Epithelial cell of esophagus (primary cell): ENCODE measurements around the gene TMEM30B.

Experiments
- DNase-seq: peaks from one replicate; pipeline ENCODE4 v3.0.0; 2010; ENCODE audit warnings: low read depth
- H3K4me3 ChIP-seq: 2 replicates; pipeline ENCODE4 v1.5.1; 2011; ENCODE audit warnings: mild to moderate bottlenecking, low read length, control low read depth
- TF ChIP-seq, protein P1 (sequence below): IDR thresholded peaks from 2 replicates; pipeline ENCODE4 v1.5.1; 2011; ENCODE audit warnings: low read depth, mild to moderate bottlenecking, low read length, control low read depth, inconsistent platforms; ENCODE audit not compliant: insufficient read depth; ENCODE audit errors: missing control alignments

TMEM30B gene

DNA sequence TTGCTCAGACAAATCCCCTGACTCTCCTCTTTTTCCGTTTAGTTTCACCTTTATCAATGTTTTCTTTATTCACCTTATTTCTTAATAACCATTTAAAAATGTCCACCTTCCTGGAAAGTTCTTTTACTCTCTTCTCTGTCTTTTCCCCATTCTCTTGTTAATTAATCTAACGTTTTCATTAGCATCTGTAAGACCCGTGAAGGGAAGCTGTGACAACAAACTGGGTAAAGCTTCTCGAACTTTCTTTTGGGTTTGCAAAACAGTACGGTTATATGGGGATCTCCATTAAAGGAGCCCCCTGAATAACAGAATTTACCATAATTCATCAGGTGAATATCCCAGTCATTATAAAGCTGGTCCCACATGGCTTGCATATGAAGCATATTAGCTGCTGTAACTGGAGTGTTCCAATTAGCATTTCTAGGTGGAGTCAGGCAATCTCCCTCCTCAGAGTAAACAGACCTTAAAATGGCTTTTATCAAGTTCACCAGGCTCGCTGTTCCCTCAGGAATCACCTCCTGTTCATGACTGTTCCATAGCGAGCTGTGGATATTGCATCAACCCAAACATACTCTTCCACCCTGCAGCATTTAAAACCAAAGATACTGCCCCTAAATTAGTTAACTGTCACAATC lies 42.4 kb downstream of the TMEM30B start:
- no peak overlapping the region for H3K4me3 ChIP-seq
- no peak for DNase-seq
- TF ChIP-seq, protein P1, sequence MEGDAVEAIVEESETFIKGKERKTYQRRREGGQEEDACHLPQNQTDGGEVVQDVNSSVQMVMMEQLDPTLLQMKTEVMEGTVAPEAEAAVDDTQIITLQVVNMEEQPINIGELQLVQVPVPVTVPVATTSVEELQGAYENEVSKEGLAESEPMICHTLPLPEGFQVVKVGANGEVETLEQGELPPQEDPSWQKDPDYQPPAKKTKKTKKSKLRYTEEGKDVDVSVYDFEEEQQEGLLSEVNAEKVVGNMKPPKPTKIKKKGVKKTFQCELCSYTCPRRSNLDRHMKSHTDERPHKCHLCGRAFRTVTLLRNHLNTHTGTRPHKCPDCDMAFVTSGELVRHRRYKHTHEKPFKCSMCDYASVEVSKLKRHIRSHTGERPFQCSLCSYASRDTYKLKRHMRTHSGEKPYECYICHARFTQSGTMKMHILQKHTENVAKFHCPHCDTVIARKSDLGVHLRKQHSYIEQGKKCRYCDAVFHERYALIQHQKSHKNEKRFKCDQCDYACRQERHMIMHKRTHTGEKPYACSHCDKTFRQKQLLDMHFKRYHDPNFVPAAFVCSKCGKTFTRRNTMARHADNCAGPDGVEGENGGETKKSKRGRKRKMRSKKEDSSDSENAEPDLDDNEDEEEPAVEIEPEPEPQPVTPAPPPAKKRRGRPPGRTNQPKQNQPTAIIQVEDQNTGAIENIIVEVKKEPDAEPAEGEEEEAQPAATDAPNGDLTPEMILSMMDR: no peak

DNA sequence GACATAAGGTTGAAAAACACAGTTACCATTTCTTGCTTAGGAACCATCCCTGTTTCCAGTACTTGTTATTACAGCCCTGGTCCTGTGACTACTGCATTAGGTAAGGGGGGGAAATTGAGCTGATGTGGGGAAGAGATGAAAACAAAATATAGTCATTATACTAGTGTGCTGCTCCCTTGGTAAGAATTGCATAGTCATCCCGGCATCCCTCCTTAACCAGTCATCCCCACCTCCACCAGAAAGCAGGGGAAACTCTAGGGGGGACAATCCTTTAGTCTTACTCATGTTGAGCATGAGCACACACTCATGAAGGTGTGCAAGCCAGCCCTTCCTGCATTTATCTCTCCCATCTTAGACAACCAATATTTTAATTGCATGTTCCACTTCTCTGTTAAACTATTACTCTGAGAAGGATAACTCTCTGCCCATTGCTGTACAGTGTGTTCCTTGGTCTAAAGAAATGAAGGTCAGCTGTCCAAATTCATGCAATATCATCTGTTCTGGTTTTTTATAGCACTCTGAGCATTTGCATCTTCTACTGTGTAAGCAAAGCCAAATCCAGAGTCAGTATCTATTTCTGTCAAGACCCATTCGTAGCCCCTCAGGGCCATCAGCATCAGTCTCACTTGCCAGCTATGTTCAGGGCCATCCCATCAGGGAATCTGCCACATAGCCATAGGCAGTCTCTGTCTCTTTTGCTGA lies 46.8 kb downstream of the TMEM30B start:
- TF ChIP-seq, protein P1: no peak
- no peak for DNase-seq
- no peak overlapping the region for H3K4me3 ChIP-seq

DNA sequence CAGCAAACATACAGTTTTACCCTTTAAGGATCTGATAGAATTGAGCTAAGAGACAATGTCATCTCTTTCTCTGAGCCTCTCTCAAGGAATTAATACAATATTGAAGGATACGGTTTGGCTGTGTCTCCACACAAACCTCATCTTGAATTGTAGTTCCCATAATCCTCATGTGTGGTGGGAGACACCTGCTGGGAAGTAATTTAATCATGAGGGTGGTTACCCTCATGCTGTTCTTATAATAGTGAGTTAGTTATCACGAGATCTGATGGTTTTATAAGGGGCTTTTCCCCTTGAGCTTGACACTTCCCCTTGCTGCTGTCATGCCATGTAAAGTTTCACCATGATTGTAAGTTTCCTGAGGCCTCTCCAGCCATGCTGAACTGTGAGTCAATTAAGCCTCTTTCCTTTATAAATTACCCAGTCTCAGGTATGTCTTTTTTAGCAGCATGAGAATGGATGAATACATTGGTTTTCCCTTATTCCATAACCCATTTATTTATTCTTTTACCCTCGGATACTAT lies 47.6 kb downstream of the TMEM30B start:
- TF ChIP-seq, protein P1: no peak
- DNase-seq: no peak
- no peak overlapping the region for H3K4me3 ChIP-seq

DNA sequence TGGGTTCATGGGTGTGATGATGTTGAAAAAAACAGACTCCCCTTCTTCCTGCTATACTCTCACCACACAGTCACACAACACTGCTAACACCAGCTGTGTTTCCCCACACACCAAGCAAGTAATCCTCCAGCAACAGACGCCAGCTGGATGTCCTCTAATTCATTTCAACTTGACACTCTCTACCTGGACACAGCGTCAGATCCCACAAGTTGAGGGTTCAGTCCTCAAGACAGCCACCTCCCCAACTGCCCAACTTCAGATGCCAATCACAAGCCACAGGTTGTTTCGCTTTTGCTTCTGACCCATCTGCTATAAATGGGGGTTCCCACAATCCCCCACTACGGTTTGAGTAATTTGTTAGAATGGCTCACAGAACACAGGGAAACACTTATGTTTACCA lies 49.3 kb downstream of the TMEM30B start:
- DNase-seq: no peak
- H3K4me3 ChIP-seq: no peak overlapping the region
- TF ChIP-seq, protein P1: no peak

DNA sequence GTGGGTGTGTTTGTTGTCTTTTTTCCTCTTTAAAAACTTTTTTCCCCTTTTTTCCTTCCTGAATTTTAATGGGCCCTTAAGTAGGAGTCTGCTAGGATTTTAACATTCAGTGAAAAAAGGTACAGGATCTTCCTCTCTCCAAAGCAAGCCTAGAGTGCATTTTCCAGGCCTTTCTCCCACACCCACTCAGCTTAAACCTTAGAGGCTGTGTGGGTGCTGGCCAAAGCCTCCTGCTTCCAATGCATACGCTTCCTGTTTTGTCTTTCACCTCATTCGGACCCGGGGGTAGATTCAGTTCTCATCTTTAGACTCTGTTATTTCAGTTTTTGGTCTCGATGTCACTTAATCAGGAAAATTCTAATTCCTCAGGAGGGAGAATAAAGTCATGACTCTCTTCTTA lies 51.2 kb downstream of the TMEM30B start:
- no peak overlapping the region for H3K4me3 ChIP-seq
- TF ChIP-seq, protein P1: no peak

DNA sequence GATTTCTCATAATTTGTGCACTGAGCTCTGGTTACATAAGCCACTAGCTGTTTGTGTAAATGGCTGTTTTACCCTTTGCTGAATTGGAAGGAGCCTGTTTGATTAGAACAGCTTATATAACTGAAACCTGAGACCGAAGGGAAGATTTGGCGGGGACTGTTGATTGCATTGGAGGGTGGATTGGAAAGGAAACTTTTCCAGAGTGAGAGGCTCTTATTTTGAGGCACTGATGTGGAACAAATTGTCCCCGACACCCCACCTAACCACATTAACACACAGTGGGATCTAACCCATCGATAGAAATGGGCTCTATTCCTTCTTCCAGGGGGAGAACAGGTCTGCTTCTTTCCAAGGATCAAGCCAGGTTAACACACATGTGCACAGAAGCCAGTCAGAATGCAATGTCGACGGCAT lies 51.7 kb downstream of the TMEM30B start:
- TF ChIP-seq, protein P1: no peak
- H3K4me3 ChIP-seq: no peak overlapping the region
- no peak for DNase-seq

More for the DNA sequence above, 51.2 kb downstream of the TMEM30B start:
- DNase-seq: no peak
